Measurements from ENCODE around the gene TBC1D21.

Gene TBC1D21

GRCh38 chr15:73862276-73862675 lies 11.1 kb upstream of the TBC1D21 start:
- DNase-seq, result no peak

- DNase-seq, result no peak
Measured at GRCh38 chr15:73865379-73865778, 8.0 kb upstream of the TBC1D21 start.

- DNase-seq, result no peak
Measured at GRCh38 chr15:73865904-73866303, 7.5 kb upstream of the TBC1D21 start.

- no peak for DNase-seq
Measured at GRCh38 chr15:73866481-73866880, 6.9 kb upstream of the TBC1D21 start.

- DNase-seq, result no peak
Measured at GRCh38 chr15:73866881-73867410, 6.4 kb upstream of the TBC1D21 start.

GRCh38 chr15:73867426-73867825 lies 5.9 kb upstream of the TBC1D21 start:
- DNase-seq, result no peak

- no peak for DNase-seq
Measured at GRCh38 chr15:73867956-73868355, 5.4 kb upstream of the TBC1D21 start.

GRCh38 chr15:73869216-73869995 lies 4.0 kb upstream of the TBC1D21 start:
- DNase-seq, result no peak

GRCh38 chr15:73870700-73871408 lies 2.5 kb upstream of the TBC1D21 start:
- peak; percentile 13 for DNase-seq

- DNase-seq, result no peak
Measured at GRCh38 chr15:73872346-73872745, 1.0 kb upstream of the TBC1D21 start.

- peak; percentile 19 for DNase-seq
Measured at GRCh38 chr15:73873889-73874511, 636 bp downstream of the TBC1D21 start.

GRCh38 chr15:73879426-73879825 lies 6.1 kb downstream of the TBC1D21 start:
- DNase-seq, result no peak

- no peak for DNase-seq
Measured at GRCh38 chr15:73881579-73882320, 8.4 kb downstream of the TBC1D21 start.

GRCh38 chr15:73882761-73883419 lies 9.5 kb downstream of the TBC1D21 start:
- no peak for DNase-seq

- no peak for DNase-seq
Measured at GRCh38 chr15:73884159-73884558, 10.8 kb downstream of the TBC1D21 start.

GRCh38 chr15:73885954-73886700 lies 12.8 kb downstream of the TBC1D21 start:
- no peak for DNase-seq

GRCh38 chr15:73886717-73887345 lies 13.5 kb downstream of the TBC1D21 start:
- no peak for DNase-seq

- DNase-seq, result no peak
Measured at GRCh38 chr15:73887481-73887880, 14.1 kb downstream of the TBC1D21 start.

- DNase-seq, result no peak
Measured at GRCh38 chr15:73888224-73889041, 15.1 kb downstream of the TBC1D21 start.
